Natural killer cell treated with Interleukin-12 subunit alpha and Interleukin-12 subunit beta and Interleukin-15 and Interleukin-18, amount 100 ng/mL, for 72 hours (primary cell): Measurements from ENCODE around the gene TP63. TPM values are rescaled to one million over a fixed set of nuclear protein-coding genes. Genes with fewer than 3 reads are reported as not detected.

Experiments
- ATAC-seq, 2 donors: fragments of 150-1000 bp; cut with Tn5 transposase in 1 of 2; sonication (Bioruptor Pico), chemical (Tn5 transposase) in 1 of 2; 2 replicates each; pipeline ENCODE4 v1.10.0; 2021
- DNase-seq: peaks from one replicate; pipeline ENCODE4 v3.0.0; 2022; ENCODE audit warnings: low spot score
- H3K27ac Mint-ChIP-seq, 2 donors: 1 replicate in 1 of 2; 2 replicates in 1 of 2; pipeline ENCODE4 v1.8.0; 2022; ENCODE audit warnings: mixed read lengths in 2 of 2, mild to moderate bottlenecking in 1 of 2, moderate library complexity in 1 of 2
- H3K27me3 Mint-ChIP-seq, 2 donors: 1 replicate in 1 of 2; 2 replicates in 1 of 2; pipeline ENCODE4 v1.8.0; 2022; ENCODE audit warnings: mixed read lengths in 2 of 2
- H3K36me3 Mint-ChIP-seq: one replicate; pipeline ENCODE4 v1.8.0; 2022; ENCODE audit warnings: mixed read lengths
- H3K4me1 Mint-ChIP-seq, 2 donors: 1 replicate in 1 of 2; 2 replicates in 1 of 2; pipeline ENCODE4 v1.8.0; 2022; ENCODE audit warnings: low read depth in 2 of 2, mixed read lengths in 2 of 2, mild to moderate bottlenecking in 1 of 2
- H3K4me3 Mint-ChIP-seq: one replicate; pipeline ENCODE4 v1.8.0; 2022; ENCODE audit warnings: mixed read lengths
- H3K9me3 Mint-ChIP-seq: 2 replicates; pipeline ENCODE4 v1.8.0; 2022; ENCODE audit warnings: mixed read lengths
- total RNA-seq, 2 donors: library from RNA; stranded (reverse); gene quantifications; one replicate each; pipeline ENCODE4 v1.2.3, GENCODE V29; 2022

Gene TP63
- total RNA-seq, 2 donors from 2014 or later: not detected

DNA sequence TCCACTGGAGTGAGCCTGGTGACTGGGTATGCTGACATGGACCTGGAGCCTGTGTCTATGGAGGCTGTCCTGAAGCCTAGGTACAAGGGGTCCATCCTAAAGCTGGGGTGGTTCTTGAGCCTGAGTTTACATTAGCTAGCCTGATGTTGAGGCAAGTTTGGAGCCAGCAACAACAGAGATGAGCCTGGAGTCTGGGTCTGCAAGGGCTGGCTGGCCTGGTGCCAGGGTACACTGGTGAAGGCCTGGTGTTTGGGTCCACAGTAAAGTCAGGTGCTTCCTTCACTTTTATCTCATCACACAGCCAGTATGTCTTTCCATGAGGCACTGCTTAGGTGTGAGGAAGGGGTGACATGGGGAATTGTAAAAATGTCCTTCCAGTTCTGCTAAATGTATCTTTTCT, 49.5 kb downstream of the TP63 start:
- H3K27ac Mint-ChIP-seq: no peak overlapping the region
- DNase-seq: no peak
- no peak overlapping the region for H3K4me3 Mint-ChIP-seq
- no peak for ATAC-seq
- H3K9me3 Mint-ChIP-seq: peaks cover 7% of the 10 kb centered on the region
- H3K27me3 Mint-ChIP-seq: no peaks in the 10 kb centered on the region
- H3K36me3 Mint-ChIP-seq: no peaks in the 10 kb centered on the region
- H3K4me1 Mint-ChIP-seq: no peaks in the 10 kb centered on the region

- H3K9me3 Mint-ChIP-seq: peaks cover 3% of the 10 kb centered on the region
- H3K27me3 Mint-ChIP-seq: no peaks in the 10 kb centered on the region
- H3K4me1 Mint-ChIP-seq: no peaks in the 10 kb centered on the region
- ATAC-seq (no peak), DNase-seq (no peak)
- no peak overlapping the region for H3K4me3 Mint-ChIP-seq
- H3K27ac Mint-ChIP-seq: no peak overlapping the region
- H3K36me3 Mint-ChIP-seq: no peaks in the 10 kb centered on the region
Observed at GRCh38 chr3:189683546-189684255, 52.5 kb downstream of the TP63 start.

- H3K4me1 Mint-ChIP-seq: no peaks in the 10 kb centered on the region
- no peaks in the 10 kb centered on the region for H3K27me3 Mint-ChIP-seq
- no peaks in the 10 kb centered on the region for H3K36me3 Mint-ChIP-seq
- ATAC-seq (no peak), DNase-seq (no peak)
- no peak overlapping the region for H3K27ac Mint-ChIP-seq
- H3K4me3 Mint-ChIP-seq: no peak overlapping the region
- H3K9me3 Mint-ChIP-seq: peaks cover 3% of the 10 kb centered on the region
Observed at GRCh38 chr3:189684317-189684716, 53.1 kb downstream of the TP63 start.

DNA sequence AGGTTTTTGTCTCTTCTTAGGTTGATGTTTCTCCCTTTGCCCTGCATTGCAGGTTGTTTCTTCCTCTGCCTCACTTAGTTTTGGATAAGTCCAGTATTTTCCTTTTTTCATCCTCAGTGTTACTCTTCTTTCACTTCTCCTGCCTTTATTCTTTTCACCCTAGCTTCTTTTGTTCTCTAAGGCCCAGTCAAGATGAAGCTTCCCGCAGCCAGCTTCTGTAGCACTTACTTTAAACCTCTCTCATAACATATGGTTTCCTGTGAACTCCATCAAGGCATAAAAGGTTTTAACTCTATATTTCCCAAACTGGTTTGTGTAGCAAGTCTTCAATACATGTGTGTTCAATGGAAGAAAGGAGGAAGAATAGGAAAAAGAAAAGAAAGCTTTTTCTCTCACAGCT, 54.1 kb downstream of the TP63 start:
- Mint-ChIP-seq H3K27me3 (no peaks in the 10 kb centered on the region), H3K36me3 (no peaks in the 10 kb centered on the region), H3K4me1 (no peaks in the 10 kb centered on the region), H3K27ac (no peak overlapping the region), H3K4me3 (no peak overlapping the region), H3K9me3 (peaks cover 7% of the 10 kb centered on the region)
- ATAC-seq (no peak), DNase-seq (no peak)

GRCh38 chr3:189685860-189686259, 54.7 kb downstream of the TP63 start:
- no peak overlapping the region for H3K4me3 Mint-ChIP-seq
- no peak overlapping the region for H3K27ac Mint-ChIP-seq
- no peaks in the 10 kb centered on the region for H3K36me3 Mint-ChIP-seq
- no peak for ATAC-seq
- H3K4me1 Mint-ChIP-seq: no peaks in the 10 kb centered on the region
- H3K9me3 Mint-ChIP-seq: peaks cover 8% of the 10 kb centered on the region
- DNase-seq: no peak
- H3K27me3 Mint-ChIP-seq: no peaks in the 10 kb centered on the region

DNA sequence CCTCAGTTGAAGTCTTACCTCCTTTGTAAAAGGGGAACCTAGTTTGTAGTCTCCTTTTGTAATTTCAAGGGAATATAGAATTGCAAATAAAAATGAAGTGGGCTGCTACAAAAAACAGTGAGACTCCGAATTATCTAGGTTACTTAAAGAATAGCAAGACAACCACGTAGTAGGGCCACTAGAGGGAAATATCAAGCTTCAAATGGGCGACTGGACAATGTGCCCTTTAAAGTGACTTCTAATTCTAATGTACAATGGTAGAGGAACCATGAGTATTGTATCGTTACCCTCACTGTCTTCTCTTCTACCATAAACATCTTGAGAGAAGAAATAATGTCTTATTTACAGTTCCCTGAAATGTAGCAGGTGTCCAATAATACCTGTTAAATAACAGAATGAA, 56.3 kb downstream of the TP63 start:
- Mint-ChIP-seq H3K27me3 (no peaks in the 10 kb centered on the region), H3K4me1 (no peaks in the 10 kb centered on the region), H3K36me3 (no peaks in the 10 kb centered on the region), H3K27ac (no peak overlapping the region), H3K4me3 (no peak overlapping the region), H3K9me3 (peaks cover 5% of the 10 kb centered on the region)
- DNase-seq: no peak
- ATAC-seq: no peak

DNA sequence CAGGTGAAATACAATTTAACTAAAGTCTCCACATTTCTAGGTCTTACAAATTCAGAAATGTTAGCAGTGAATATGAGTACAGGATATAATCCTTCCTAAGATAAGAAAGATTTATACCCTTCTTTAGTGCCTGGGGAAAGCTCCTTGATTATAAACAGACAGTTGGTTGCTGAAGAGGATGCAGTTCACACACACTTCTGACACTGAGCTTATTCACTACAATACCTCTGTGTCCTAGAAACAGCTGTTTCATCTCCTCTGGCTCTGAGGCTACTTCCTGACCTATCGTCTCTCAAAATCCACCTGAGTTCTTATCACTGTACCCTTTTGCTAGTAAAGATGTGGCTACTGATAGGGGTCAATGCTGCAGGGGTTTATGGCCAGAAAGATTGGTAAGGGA, 57.1 kb downstream of the TP63 start:
- ATAC-seq (no peak), DNase-seq (no peak)
- Mint-ChIP-seq H3K36me3 (no peaks in the 10 kb centered on the region), H3K4me3 (no peak overlapping the region), H3K9me3 (peaks cover 5% of the 10 kb centered on the region), H3K4me1 (no peaks in the 10 kb centered on the region), H3K27ac (no peak overlapping the region), H3K27me3 (no peaks in the 10 kb centered on the region)

DNA sequence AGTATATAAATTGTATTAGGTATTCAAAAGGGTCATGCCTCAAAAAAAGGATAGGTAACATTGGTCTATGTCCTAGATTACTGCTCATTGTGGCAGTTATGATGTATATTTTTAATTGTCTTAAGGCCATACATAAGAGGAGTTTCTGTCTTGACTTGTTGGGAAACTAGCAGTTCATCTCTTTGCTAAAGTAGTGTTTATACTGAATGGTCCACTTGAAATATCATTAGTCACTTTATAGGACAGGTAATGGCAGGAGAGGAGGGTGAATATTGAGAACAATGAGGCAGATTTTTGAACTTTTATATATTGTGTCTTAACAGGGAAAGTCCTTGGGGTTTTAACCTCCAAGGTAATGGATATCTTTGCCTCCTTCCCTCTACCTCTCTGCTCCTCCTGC, 58.4 kb downstream of the TP63 start:
- Mint-ChIP-seq H3K9me3 (peaks cover 5% of the 10 kb centered on the region), H3K4me1 (no peaks in the 10 kb centered on the region), H3K27ac (no peak overlapping the region), H3K36me3 (no peaks in the 10 kb centered on the region), H3K27me3 (no peaks in the 10 kb centered on the region), H3K4me3 (no peak overlapping the region)
- no peak for DNase-seq
- no peak for ATAC-seq

DNA sequence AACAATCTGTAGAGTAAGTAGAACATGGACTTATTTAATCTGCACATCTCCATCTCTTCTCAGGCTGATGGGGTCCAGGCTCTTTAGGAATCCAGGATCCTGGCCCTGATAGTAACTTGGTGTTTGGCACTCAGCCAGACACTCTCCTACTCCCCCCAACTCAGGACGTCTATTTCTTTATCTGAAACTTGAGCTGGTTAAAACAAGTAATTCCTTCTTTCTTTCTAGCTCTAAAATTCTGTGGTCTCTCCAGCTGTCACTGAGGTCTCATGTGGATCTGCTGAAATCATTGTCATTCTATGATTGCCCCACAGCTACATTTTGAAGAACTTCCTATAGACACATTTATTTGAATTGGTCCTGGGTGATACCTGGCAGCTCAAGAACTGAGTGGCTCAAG, 59.0 kb downstream of the TP63 start:
- DNase-seq: no peak
- H3K9me3 Mint-ChIP-seq: peaks cover 7% of the 10 kb centered on the region
- H3K4me3 Mint-ChIP-seq: no peak overlapping the region
- ATAC-seq: no peak
- H3K36me3 Mint-ChIP-seq: no peaks in the 10 kb centered on the region
- no peaks in the 10 kb centered on the region for H3K27me3 Mint-ChIP-seq
- H3K4me1 Mint-ChIP-seq: no peaks in the 10 kb centered on the region
- H3K27ac Mint-ChIP-seq: no peak overlapping the region

GRCh38 chr3:189690672-189691071, 59.5 kb downstream of the TP63 start:
- Mint-ChIP-seq H3K4me3 (no peak overlapping the region), H3K27me3 (no peaks in the 10 kb centered on the region), H3K36me3 (no peaks in the 10 kb centered on the region), H3K9me3 (peaks cover 7% of the 10 kb centered on the region), H3K27ac (no peak overlapping the region), H3K4me1 (no peaks in the 10 kb centered on the region)
- no peak for DNase-seq
- ATAC-seq: no peak

GRCh38 chr3:189695400-189695799, 64.2 kb downstream of the TP63 start:
- Mint-ChIP-seq H3K9me3 (peaks cover 7% of the 10 kb centered on the region), H3K4me1 (no peaks in the 10 kb centered on the region), H3K27ac (no peak overlapping the region), H3K4me3 (no peak overlapping the region), H3K36me3 (no peaks in the 10 kb centered on the region), H3K27me3 (no peaks in the 10 kb centered on the region)
- ATAC-seq: no peak
- no peak for DNase-seq

DNA sequence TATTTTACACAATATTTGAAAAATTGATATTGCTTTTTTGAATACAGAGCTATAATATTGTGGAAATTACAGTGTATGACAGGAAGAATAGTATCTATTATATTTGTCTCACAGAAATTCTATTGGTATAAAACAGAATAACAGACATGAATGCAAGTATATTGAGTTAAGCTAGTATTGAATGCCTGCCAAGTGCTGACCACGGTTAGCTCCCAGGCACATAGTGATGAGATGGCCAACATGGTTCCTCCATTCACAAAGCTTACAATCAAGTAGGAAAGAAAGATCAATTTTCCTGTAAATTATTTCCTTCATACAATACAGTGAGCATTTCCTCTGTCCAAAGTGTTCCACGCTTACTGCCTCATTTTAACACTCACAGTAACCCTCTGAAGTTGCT, 67.6 kb downstream of the TP63 start:
- Mint-ChIP-seq H3K9me3 (peaks cover 7% of the 10 kb centered on the region), H3K36me3 (no peaks in the 10 kb centered on the region), H3K27ac (no peak overlapping the region), H3K4me3 (no peak overlapping the region), H3K4me1 (no peaks in the 10 kb centered on the region), H3K27me3 (no peaks in the 10 kb centered on the region)
- no peak for ATAC-seq
- DNase-seq: no peak

DNA sequence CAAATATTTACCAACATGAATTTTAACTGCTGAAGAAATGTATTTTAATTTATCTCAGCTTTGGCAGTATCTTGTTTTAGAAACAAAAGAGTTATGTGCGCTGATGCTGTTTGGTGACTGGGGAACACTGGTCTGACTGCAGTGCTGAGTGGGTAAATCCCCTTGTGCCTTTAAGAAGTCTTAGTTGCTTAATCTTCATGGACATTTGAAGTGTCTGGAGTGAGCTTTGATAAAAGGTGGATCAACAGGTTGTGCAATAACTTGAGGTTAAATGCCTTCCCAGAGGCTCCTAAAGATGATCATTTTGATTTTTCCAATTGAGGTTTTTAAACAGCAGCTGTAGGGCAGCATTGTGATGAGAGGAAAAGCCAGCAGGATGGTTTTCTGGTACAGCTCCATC, 68.7 kb downstream of the TP63 start:
- DNase-seq: no peak
- H3K4me1 Mint-ChIP-seq: no peaks in the 10 kb centered on the region
- H3K27ac Mint-ChIP-seq: no peak overlapping the region

DNA sequence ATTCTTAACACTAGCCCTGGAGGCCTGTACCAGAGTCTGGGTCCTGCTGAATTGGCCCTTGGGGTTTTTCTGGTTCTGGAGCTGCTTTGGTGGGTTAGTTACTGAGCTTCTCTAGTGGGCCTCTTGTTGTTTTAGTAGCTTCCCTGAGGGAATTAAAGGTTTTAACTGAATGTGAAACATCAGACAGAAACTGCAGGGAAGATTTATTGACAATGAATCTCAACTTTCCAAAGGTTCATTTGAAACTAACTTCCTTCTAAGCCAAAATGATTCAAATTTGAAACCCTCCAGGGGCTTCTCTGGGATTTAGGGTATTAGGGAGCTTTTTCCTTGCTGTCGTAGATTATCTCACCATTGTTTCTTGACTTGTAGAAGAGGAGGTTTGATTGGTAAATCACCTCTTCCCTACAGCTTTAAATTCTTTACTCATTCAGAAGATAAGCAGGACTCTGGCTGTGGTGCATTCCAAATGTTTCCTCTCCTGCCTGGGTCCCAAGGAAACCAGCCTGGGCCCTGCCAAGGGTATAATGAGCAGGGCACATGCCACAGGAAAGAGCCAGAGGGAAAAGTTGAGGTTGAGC, 71.0 kb downstream of the TP63 start:
- Mint-ChIP-seq H3K9me3 (no peaks in the 10 kb centered on the region), H3K4me1 (no peaks in the 10 kb centered on the region), H3K27me3 (peaks cover 0 to 6% of the 10 kb centered on the region in 2 donors), H3K27ac (no peak overlapping the region), H3K4me3 (no peak overlapping the region), H3K36me3 (no peaks in the 10 kb centered on the region)
- DNase-seq (no peak), ATAC-seq (no peak)

More for the DNA sequence above, 68.7 kb downstream of the TP63 start:
- ATAC-seq: no peak
- H3K4me3 Mint-ChIP-seq: no peak overlapping the region
- peaks cover 7% of the 10 kb centered on the region for H3K9me3 Mint-ChIP-seq
- no peaks in the 10 kb centered on the region for H3K27me3 Mint-ChIP-seq
- H3K36me3 Mint-ChIP-seq: no peaks in the 10 kb centered on the region

DNA sequence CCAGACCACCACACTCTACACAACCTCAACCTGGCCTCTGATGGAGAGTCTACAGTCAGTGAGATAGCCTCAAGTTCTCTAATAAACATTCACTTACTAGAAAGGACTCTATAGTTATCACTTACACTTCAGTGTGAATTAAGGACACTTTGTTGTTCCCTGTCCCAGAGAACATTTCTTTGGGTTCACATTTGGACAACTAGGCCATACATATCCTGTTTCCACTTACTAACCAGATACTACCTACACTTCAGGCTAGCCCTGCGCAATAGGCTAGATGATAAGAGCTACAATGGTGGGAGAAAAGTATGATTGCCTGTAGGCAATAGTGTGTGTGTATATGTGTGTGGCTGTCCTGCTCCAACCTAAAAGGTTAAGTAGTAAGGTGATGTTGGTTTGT, 72.7 kb downstream of the TP63 start:
- no peak for ATAC-seq
- H3K4me3 Mint-ChIP-seq: no peak overlapping the region
- no peaks in the 10 kb centered on the region for H3K9me3 Mint-ChIP-seq
- peaks cover 0 to 6% of the 10 kb centered on the region in 2 donors for H3K27me3 Mint-ChIP-seq
- no peak for DNase-seq
- H3K27ac Mint-ChIP-seq: no peak overlapping the region
- H3K4me1 Mint-ChIP-seq: no peaks in the 10 kb centered on the region
- no peaks in the 10 kb centered on the region for H3K36me3 Mint-ChIP-seq
